NCI-H345 treated with DMSO at 0.1 percent for 48 hours (cell line): ENCODE results near the gene AKT1S1.

Experiments used
- DNase-seq: peaks from one replicate; lab custom pipeline; 2025; ENCODE audit not compliant: unreplicated experiment; lab: John Stamatoyannopoulos, UW

Gene AKT1S1

GRCh38 chr19:49907745-49908446 lies 30.7 kb upstream of the AKT1S1 start:
- no peak for DNase-seq

- DNase-seq = no peak
Measured at GRCh38 chr19:49906879-49907564, 29.9 kb upstream of the AKT1S1 start.

- no peak for DNase-seq
Measured at GRCh38 chr19:49904136-49904535, 27.0 kb upstream of the AKT1S1 start.

- no peak for DNase-seq
Measured at GRCh38 chr19:49896863-49897621, 19.9 kb upstream of the AKT1S1 start, which contains the start of gene IL4I1. Gene IL4I1 (minus strand): TSS chr19:49896887. CDS start chr19:49896160, 727 bp downstream.

GRCh38 chr19:49895566-49896297 lies 18.6 kb upstream of the AKT1S1 start:
- DNase-seq = no peak

GRCh38 chr19:49894879-49895565 lies 17.9 kb upstream of the AKT1S1 start:
- no peak for DNase-seq

- no peak for DNase-seq
Measured at GRCh38 chr19:49894011-49894664, 17.0 kb upstream of the AKT1S1 start.

- no peak for DNase-seq
Measured at GRCh38 chr19:49892716-49893115, 15.6 kb upstream of the AKT1S1 start.

- no peak for DNase-seq
Measured at GRCh38 chr19:49891393-49891792, 14.2 kb upstream of the AKT1S1 start.

GRCh38 chr19:49890349-49891311 lies 13.5 kb upstream of the AKT1S1 start:
- no peak for DNase-seq

GRCh38 chr19:49889687-49890348 lies 12.7 kb upstream of the AKT1S1 start:
- DNase-seq = no peak

GRCh38 chr19:49889038-49889686 lies 12.0 kb upstream of the AKT1S1 start:
- DNase-seq = no peak

GRCh38 chr19:49888510-49888824 lies 11.3 kb upstream of the AKT1S1 start:
- DNase-seq = no peak

GRCh38 chr19:49887665-49888509 lies 10.7 kb upstream of the AKT1S1 start:
- no peak for DNase-seq

- DNase-seq = no peak
Measured at GRCh38 chr19:49887037-49887664, 10.0 kb upstream of the AKT1S1 start.

- no peak for DNase-seq
Measured at GRCh38 chr19:49884760-49885159, 7.6 kb upstream of the AKT1S1 start.

- DNase-seq = no peak
Measured at GRCh38 chr19:49884109-49884508, 7.0 kb upstream of the AKT1S1 start.
